Measurements from ENCODE around the gene SVIL.
"Not testable (repeated sequence)": the region's sequence is repeated elsewhere in the genome, so short reads cannot be mapped to it uniquely, and the experiment has no call there.

The SVIL gene

DNA sequence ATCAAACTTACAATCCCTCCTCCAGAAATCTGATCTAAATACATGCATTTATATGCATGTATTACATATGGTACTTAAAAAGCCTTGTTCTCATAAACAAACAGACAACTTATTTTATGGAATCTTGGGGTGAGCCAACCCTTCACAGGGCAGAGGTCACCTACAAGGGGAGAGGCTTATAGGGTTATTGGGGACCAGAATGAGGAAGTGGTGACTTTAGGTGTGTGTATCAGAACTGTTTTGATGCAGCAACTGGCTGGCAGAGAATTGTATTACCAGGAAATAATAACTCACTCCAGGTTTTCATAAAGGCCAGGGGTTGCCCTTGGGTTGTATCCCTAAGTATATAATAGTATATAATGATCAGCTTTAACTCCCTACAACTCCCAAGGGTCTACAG, 91.1 kb downstream of the SVIL start:
- no peak for DNase-seq (ENCODE audit: low read depth, low spot score)

DNA sequence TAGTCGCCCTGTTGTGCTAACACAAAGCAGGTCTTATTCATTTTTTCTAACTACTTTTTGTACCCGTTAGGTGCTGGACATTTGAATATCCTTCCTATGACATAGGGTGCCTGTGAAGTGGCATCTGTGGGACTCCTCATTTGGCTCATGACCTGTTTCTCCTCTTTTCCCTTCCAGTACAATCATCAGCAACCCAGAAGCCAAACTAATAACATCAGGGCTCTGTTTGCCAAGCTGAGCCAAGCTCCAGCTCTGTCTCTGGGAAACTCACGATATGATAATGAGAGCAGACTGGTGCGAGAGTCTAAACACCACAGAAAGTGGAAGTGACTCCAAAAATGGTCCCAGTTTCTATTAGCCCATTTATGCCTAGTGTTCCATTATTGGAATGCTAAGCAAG, 92.0 kb downstream of the SVIL start:
- no peak for DNase-seq (ENCODE audit: low read depth, low spot score)
- H3K9ac ChIP-seq (ENCODE audit: insufficient read length, low read depth), result no peak overlapping the region
- no peaks in the 10 kb centered on the region for H3K27me3 ChIP-seq (ENCODE audit: insufficient read depth, insufficient read length)
- H3K36me3 ChIP-seq (ENCODE audit: insufficient read depth, insufficient read length, low read length), result peaks cover 58% of the 10 kb centered on the region
- no peaks in the 10 kb centered on the region for H3K9me3 ChIP-seq (ENCODE audit: insufficient read depth, low read length)
- H3K4me1 ChIP-seq (ENCODE audit: insufficient read depth, insufficient read length), result peaks cover 10% of the 10 kb centered on the region
- TF ChIP-seq YY1 (IDR thresholded peaks at IDR 0.05; ENCODE audit: insufficient read depth, insufficient read length) (no peak), SUZ12 (IDR thresholded peaks at IDR 0.05; ENCODE audit: extremely low read depth, insufficient read depth, insufficient read length) (no peak), ZNF274 (IDR thresholded peaks at IDR 0.05; ENCODE audit: low read depth, low read length) (no peak)
- no peak overlapping the region for H3K4me3 ChIP-seq (ENCODE audit: insufficient read length, low read depth)

More for the DNA sequence above, 91.1 kb downstream of the SVIL start:
- Histone ChIP-seq H3K4me1 (ENCODE audit: insufficient read depth, insufficient read length) (peaks cover 10% of the 10 kb centered on the region), H3K27me3 (ENCODE audit: insufficient read depth, insufficient read length) (no peaks in the 10 kb centered on the region), H3K36me3 (ENCODE audit: insufficient read depth, insufficient read length, low read length) (peaks cover 59% of the 10 kb centered on the region), H3K9me3 (ENCODE audit: insufficient read depth, low read length) (no peaks in the 10 kb centered on the region), H3K4me3 (ENCODE audit: insufficient read length, low read depth) (no peak overlapping the region), H3K9ac (ENCODE audit: insufficient read length, low read depth) (no peak overlapping the region)
- TF ChIP-seq YY1 (IDR thresholded peaks at IDR 0.05; ENCODE audit: insufficient read depth, insufficient read length), result no peak
- TF ChIP-seq SUZ12 (IDR thresholded peaks at IDR 0.05; ENCODE audit: extremely low read depth, insufficient read depth, insufficient read length), result no peak
- TF ChIP-seq ZNF274 (IDR thresholded peaks at IDR 0.05; ENCODE audit: low read depth, low read length), result no peak

DNA sequence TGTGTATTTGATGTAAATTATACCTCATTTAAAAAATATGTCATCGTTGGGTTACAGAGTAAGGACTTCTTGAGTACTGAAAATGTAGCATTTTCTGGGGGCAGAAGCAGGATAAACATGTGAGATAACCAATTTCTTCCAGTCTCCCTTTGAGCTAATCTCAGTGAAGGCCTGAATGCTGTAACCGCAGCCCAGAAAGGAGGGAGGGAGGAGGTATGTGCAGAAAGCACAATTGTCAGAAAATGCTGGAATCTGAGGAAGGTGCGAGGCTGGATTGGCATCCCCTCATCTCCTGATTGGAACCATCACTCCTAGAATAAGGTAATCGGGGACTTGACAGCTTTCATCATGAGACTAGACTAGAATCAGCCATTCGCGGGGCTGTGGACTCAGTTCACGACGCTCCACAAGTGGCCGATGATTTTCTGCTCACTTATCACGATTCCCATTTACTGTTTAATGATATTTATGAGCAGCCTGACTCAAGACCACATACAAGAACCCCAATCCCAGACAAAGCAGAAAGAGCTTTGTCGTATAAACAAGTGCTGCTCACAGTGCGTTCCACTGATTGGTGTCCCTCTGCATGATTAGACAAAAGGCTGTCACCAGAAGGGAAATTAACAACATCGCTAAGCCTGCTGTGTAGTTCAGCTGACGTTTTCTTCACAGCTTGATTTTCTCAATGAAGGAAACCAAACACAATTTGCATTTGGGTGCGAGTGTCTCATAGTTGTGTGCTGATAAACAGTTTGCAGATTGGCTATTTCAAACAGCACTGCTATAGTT, 93.2 kb downstream of the SVIL start:
- H3K27me3 ChIP-seq (ENCODE audit: insufficient read depth, insufficient read length), result no peaks in the 10 kb centered on the region
- peaks cover 59% of the 10 kb centered on the region for H3K36me3 ChIP-seq (ENCODE audit: insufficient read depth, insufficient read length, low read length)
- H3K4me3 ChIP-seq (ENCODE audit: insufficient read length, low read depth), result no peak overlapping the region
- H3K9me3 ChIP-seq (ENCODE audit: insufficient read depth, low read length), result no peaks in the 10 kb centered on the region
- H3K4me1 ChIP-seq (ENCODE audit: insufficient read depth, insufficient read length), result peaks cover 10% of the 10 kb centered on the region
- no peak for DNase-seq (ENCODE audit: low read depth, low spot score)
- TF ChIP-seq SUZ12 (IDR thresholded peaks at IDR 0.05; ENCODE audit: extremely low read depth, insufficient read depth, insufficient read length) (no peak), ZNF274 (IDR thresholded peaks at IDR 0.05; ENCODE audit: low read depth, low read length) (no peak), YY1 (IDR thresholded peaks at IDR 0.05; ENCODE audit: insufficient read depth, insufficient read length) (no peak)
- H3K9ac ChIP-seq (ENCODE audit: insufficient read length, low read depth), result no peak overlapping the region

DNA sequence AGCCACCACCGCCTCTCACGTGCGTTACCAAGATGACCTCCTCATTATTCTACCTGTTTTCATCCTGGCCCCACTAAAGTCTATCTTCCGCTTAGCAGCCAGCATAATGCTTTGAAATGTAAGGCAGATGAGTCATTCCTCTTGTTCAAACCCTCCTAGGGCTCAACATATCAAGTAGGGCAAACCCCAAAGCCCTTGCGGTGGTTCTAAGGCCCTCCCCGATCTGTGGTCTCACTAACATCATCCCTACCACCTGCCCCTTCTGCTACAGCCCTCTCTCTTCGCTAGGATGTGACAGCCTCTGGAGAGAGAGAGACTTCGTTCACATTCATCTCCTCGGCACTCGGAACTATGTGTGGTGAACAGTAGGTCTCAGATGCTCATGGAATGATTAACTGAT, 94.8 kb downstream of the SVIL start:
- H3K9me3 ChIP-seq (ENCODE audit: insufficient read depth, low read length), result no peaks in the 10 kb centered on the region
- TF ChIP-seq YY1 (IDR thresholded peaks at IDR 0.05; ENCODE audit: insufficient read depth, insufficient read length) (no peak), ZNF274 (IDR thresholded peaks at IDR 0.05; ENCODE audit: low read depth, low read length) (no peak), SUZ12 (IDR thresholded peaks at IDR 0.05; ENCODE audit: extremely low read depth, insufficient read depth, insufficient read length) (no peak)
- no peak for DNase-seq (ENCODE audit: low read depth, low spot score)
- H3K36me3 ChIP-seq (ENCODE audit: insufficient read depth, insufficient read length, low read length), result peaks cover 64% of the 10 kb centered on the region
- no peaks in the 10 kb centered on the region for H3K27me3 ChIP-seq (ENCODE audit: insufficient read depth, insufficient read length)
- H3K9ac ChIP-seq (ENCODE audit: insufficient read length, low read depth), result no peak overlapping the region
- no peak overlapping the region for H3K4me3 ChIP-seq (ENCODE audit: insufficient read length, low read depth)
- H3K4me1 ChIP-seq (ENCODE audit: insufficient read depth, insufficient read length), result peaks cover 10% of the 10 kb centered on the region

DNA sequence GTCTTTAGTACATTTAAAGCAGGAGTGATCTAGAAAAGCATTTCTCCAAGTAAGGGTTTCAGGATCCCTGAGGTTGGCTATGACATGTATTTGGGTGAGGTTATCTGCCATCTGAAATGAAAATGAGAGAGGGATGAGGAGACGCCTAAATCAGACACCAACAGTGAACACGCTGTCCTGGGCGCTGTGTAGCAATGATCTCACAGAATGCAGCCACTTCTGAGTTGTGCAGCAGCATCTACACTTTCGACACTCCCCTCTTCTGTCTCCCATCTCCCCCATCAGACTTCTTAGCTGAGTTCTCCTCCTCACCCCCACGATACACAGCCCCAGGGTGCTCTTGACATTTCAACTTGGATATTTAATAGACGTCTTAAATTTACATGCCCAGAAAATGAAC, 95.4 kb downstream of the SVIL start:
- TF ChIP-seq YY1 (IDR thresholded peaks at IDR 0.05; ENCODE audit: insufficient read depth, insufficient read length) (no peak), ZNF274 (IDR thresholded peaks at IDR 0.05; ENCODE audit: low read depth, low read length) (no peak), SUZ12 (IDR thresholded peaks at IDR 0.05; ENCODE audit: extremely low read depth, insufficient read depth, insufficient read length) (no peak)
- DNase-seq (ENCODE audit: low read depth, low spot score), result no peak
- H3K4me1 ChIP-seq (ENCODE audit: insufficient read depth, insufficient read length), result peaks cover 10% of the 10 kb centered on the region
- H3K36me3 ChIP-seq (ENCODE audit: insufficient read depth, insufficient read length, low read length), result peaks cover 61% of the 10 kb centered on the region
- H3K9ac ChIP-seq (ENCODE audit: insufficient read length, low read depth), result no peak overlapping the region
- H3K4me3 ChIP-seq (ENCODE audit: insufficient read length, low read depth), result no peak overlapping the region
- H3K9me3 ChIP-seq (ENCODE audit: insufficient read depth, low read length), result no peaks in the 10 kb centered on the region
- H3K27me3 ChIP-seq (ENCODE audit: insufficient read depth, insufficient read length), result no peaks in the 10 kb centered on the region

DNA sequence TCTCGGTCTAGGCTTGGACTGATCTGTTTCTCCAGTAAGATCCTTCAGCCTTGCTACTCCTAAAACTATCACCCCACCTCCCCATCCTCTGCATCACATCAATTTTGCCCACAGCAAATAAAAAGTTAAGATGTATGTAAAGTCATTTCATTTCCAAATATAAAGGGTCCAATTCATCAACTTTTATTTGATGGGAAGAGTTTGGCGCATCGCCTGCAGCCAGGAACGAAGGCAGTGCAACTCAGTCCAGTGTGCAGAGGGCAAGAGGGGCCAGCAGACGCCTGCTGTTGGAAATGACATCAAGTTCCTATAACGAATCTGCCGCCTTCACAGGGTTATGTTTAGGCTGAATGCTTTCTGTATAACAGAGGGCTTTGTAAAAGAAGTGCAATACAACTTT, 97.0 kb downstream of the SVIL start:
- DNase-seq (ENCODE audit: low read depth, low spot score), result no peak
- TF ChIP-seq YY1 (IDR thresholded peaks at IDR 0.05; ENCODE audit: insufficient read depth, insufficient read length) (no peak), SUZ12 (IDR thresholded peaks at IDR 0.05; ENCODE audit: extremely low read depth, insufficient read depth, insufficient read length) (no peak), ZNF274 (IDR thresholded peaks at IDR 0.05; ENCODE audit: low read depth, low read length) (no peak)

DNA sequence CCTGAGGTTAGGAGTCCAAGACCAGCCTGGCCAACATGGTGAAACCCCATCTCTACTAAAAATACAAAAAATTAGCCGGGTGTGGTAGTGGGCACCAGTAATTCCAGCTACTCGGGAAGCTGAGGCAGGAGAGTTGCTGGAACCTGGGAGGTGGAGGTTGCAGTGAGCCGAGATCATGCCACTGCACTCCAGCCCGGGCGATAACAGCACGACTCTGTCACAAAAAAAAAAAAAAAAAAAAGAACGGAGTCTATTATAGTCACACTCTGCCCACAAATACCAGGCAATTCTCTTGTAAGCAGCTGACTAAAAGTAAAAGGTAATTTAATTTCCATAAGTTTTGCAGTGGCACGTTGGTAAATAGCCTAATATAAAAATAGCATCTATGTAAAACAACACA, 98.1 kb downstream of the SVIL start:
- not testable (repeated sequence) for H3K9me3 ChIP-seq (ENCODE audit: insufficient read depth, low read length); H3K27me3 ChIP-seq (ENCODE audit: insufficient read depth, insufficient read length); DNase-seq (ENCODE audit: low read depth, low spot score); H3K4me3 ChIP-seq (ENCODE audit: insufficient read length, low read depth); H3K9ac ChIP-seq (ENCODE audit: insufficient read length, low read depth); H3K4me1 ChIP-seq (ENCODE audit: insufficient read depth, insufficient read length)
- peaks cover 69% of the 10 kb centered on the region for H3K36me3 ChIP-seq (ENCODE audit: insufficient read depth, insufficient read length, low read length)

More for the DNA sequence above, 97.0 kb downstream of the SVIL start:
- Histone ChIP-seq H3K4me3 (ENCODE audit: insufficient read length, low read depth) (no peak overlapping the region), H3K27me3 (ENCODE audit: insufficient read depth, insufficient read length) (no peaks in the 10 kb centered on the region), H3K9ac (ENCODE audit: insufficient read length, low read depth) (no peak overlapping the region), H3K36me3 (ENCODE audit: insufficient read depth, insufficient read length, low read length) (peaks cover 63% of the 10 kb centered on the region), H3K9me3 (ENCODE audit: insufficient read depth, low read length) (no peaks in the 10 kb centered on the region), H3K4me1 (ENCODE audit: insufficient read depth, insufficient read length) (peaks cover 10% of the 10 kb centered on the region)
